NCI-H2196 (cell line): ENCODE data around the gene ACSM3.
"Not testable (repeated sequence)": the region's sequence is repeated elsewhere in the genome, so short reads cannot be mapped to it uniquely, and the experiment has no call there.

Experiments used
- DNase-seq: peaks from one replicate; lab custom pipeline; 2025; ENCODE audit not compliant: unreplicated experiment; lab: John Stamatoyannopoulos, UW

The ACSM3 gene

DNA sequence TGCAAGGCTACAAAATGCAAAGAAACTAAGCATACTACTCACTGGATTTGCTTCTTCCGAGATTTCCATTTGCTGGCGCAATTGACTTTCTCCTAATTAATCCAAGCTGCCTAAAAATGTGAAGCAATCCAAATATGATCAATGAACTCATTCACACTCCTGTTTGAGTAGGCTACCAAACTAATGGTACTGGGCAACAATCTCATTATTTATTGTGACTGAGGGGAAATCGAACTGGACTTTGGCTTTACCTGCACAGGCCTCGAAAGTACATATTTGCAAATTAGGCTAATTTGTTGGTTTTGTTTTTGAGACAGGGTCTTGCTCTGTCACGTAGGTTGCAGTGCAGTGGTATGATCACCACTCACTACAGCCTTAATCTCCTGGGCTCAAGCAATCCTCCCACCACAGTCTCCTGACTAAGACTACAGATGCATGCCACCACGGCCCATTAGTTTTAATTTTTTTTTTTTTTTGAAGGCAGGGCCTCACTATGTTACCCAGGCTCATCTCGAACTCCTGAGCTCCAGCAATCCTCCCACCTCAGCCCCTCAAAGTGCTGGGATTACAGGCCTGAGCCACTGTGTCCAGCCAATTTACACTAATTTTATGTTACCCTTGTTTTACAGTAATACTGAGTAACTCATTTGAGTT, 39.9 kb downstream of the ACSM3 start:
- DNase-seq = no peak

GRCh38 chr16:20805684-20806167, 41.9 kb downstream of the ACSM3 start:
- DNase-seq = not testable (repeated sequence)

DNA sequence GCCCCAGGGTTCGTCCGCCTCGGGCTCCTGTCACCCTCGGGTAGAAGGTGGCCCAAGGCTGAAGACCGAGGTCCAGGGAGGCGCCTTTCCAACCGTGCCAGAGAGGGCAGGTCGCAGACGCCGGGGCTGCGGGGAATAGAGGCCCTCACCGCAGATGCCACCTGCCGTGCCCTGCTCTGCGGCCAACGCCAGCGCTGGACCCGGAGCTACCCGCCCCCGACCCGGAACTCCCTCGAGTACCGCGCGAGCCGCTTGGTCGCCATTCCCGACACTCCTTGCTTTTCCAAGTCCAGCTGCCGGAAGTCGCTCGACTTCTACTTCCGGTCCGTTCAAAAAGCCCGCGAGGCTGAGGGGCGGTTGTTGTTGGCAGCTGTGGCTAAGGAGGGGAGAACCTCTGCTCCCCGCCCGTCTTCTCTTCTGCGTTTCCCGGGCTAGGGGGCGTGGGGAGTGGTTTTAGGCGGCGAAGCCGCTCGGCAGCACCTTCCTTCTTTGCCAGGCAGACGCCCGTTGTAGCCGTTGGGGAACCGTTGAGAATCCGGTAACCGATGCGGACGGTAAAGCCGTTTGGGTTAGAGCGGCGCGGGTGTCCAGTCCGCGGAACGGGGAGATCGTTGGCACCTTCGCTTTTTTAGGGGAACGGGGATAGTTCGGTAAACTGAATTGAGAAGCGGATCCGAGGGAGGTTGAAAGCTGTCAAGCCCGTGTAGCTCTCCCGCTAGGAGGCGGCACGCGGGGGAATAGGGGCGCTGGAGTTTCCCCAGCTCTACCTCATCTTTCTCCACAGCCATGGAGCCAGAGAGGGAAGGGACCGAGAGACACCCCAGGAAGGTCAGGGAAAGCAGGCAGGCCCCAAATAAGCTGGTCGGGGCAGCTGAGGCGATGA, 42.6 kb downstream of the ACSM3 start, which contains the start of the genes ERI2 and REXO5:
Gene ERI2 (minus strand): TSS at position 305 of the 883 bp plus-strand sequence. CDS start 42 bp downstream, at position 263.
Gene REXO5 (plus strand): TSS at position 360 of the 883 bp plus-strand sequence. CDS start 427 bp downstream, at position 787.
- DNase-seq = peak; percentile 95

GRCh38 chr16:20807862-20808261, 44.0 kb downstream of the ACSM3 start:
- DNase-seq = no peak

DNA sequence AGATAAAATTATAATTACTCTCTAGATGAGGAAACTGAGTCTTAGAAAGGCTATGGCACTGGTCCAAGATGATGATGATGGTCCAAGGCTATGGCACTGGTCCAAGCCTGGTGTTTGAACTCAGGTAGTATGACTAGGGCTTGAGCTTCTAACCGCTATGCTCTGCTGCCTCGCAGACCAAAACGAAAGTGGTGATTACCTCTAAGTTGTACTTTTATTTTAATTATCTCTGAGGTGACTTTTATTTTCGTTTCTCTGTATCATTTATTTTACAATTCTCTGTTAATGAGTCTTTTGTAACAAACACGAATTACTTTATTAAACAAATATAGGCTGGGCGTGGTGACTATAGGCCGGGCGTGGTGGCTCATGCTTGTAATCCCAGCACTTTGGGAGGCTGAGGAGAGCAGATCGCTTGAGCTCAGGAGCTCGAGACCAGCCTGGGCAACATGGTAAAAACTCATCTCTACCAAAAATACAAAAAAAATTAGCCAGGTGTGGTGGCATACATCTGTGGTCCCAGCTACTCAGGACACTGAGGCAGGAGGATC, 48.1 kb downstream of the ACSM3 start:
- DNase-seq = no peak

DNA sequence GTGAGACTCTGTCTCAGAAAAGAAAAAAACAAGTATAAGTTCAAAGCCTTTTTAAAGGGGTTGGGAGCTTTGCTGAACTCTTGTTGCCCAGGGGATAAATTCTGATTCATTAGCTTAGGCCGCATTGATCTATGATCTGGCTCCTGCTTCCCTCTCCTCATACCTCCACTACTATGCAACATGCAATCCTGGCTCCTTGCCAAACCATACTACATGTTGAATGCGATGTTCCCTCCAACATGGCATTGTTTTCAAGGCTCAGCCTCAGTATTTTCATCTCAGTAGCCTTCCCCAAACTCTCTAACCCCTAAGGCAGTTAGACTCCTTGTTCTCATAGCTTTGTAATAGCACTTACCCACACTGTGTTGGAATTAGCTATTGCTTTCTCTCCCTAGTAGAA, 48.7 kb downstream of the ACSM3 start:
- DNase-seq = no peak

- no peak for DNase-seq
Observed at GRCh38 chr16:20814784-20815183, 51.0 kb downstream of the ACSM3 start.

DNA sequence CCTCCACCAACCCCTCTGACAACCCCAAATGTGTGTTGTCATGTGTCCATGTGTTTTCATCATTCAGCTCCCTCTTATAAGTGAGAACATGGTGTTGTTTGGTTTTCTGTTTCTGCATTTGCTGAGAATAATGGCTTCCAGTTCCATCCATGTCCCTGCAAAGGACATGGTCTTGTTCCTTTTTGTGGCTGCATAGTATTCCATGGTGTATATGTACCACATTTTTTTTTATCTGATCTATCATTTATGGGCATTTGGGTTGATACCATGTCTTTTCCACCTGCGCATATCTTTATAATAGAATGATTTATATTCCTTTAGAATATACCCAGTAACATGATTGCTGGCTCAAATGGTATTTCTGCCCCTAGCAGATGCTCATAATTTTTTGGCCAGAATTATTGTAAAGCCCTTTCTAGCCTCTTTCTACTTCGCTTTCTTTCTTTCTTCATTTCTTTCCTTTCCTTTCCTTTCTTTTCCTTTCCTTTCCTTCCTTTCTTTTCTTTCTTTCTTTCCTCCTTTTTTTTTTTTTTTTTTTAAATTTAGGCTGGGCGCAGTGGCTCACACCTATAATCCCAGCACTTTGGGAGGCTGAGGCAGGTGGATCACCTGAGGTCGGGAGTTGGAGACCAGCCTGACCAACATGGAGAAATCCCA, 55.2 kb downstream of the ACSM3 start:
- DNase-seq = no peak

GRCh38 chr16:20821682-20822081, 57.9 kb downstream of the ACSM3 start:
- DNase-seq = no peak

- DNase-seq = no peak
Observed at GRCh38 chr16:20822521-20823325, 58.9 kb downstream of the ACSM3 start.

DNA sequence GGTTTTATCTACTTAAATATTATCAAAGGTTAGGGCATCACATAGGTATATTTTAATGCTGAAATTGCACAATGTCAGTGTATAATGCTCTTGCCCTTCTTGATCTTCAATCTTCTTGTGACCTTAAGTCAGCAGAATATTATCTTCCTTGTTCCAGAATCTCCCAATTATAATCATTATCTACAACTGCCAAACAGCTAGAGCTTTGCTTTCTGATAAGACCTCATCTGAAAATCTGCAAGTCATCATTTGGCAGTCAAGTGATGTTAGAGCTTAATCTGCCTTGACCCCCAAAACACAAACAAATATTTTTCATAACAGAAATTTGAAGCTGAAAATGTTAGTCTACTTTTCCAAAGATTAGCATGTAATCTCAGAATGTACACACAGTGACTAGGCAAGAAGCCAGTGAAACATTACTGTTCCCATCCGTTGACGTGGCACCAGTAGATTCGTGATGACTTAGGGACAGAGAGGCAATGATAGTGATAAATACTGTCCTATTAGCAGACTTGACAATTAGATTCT, 62.3 kb downstream of the ACSM3 start:
- no peak for DNase-seq

DNA sequence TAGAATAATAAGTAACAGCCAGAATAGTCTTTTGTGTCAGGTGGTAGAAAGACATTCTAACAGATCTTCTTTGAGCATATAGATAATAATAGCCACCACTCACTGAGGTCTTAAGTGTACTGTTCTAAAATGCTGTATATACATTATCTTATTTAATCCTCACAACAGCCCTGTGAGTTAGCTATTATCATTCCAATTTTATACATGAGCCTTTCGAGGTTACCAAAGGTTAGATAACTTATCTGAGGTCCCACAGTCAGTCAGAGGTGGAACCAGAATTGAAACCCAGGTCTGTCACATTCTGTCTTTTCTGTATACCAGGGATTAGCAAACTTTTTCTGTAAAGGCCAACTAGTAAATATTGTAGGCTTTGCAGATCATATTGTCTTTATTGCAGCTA, 65.7 kb downstream of the ACSM3 start:
- DNase-seq = no peak

GRCh38 chr16:20830372-20830771, 66.6 kb downstream of the ACSM3 start:
- no peak for DNase-seq

GRCh38 chr16:20833086-20833485, 69.3 kb downstream of the ACSM3 start:
- DNase-seq = no peak

DNA sequence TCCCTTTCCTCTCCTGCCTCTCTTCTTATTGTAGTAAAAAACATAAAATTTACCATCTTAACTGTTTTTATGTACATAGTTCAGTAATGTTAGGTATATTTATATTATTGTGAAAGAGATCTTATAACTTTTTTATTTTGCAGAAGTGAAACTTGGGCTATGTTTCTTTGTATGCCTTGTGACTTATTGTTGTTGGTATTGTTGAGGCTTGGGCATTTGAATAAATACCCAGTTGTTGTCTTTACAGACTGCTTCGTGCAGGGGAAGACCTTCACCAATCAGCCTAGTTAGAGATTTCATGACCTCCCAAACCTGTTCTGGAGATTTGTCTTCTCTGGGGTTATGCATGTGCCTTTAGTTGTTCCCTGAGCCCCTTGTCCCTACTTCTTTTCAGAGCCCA, 74.4 kb downstream of the ACSM3 start:
- no peak for DNase-seq

- DNase-seq = no peak
Observed at GRCh38 chr16:20839504-20839903, 75.7 kb downstream of the ACSM3 start.

GRCh38 chr16:20844054-20844453, 80.2 kb downstream of the ACSM3 start:
- no peak for DNase-seq

- no peak for DNase-seq
Observed at GRCh38 chr16:20844588-20844987, 80.8 kb downstream of the ACSM3 start.

GRCh38 chr16:20846030-20846429, 82.2 kb downstream of the ACSM3 start:
- DNase-seq = no peak

- no peak for DNase-seq
Observed at GRCh38 chr16:20846551-20846950, 82.7 kb downstream of the ACSM3 start.
